DOHH2 (cell line): Measurements from ENCODE around the gene ZNF580.
A peak's percentile ranks its signal among the peaks of the same experiment; 100 is the strongest.

ENCODE experiments used
- H3F3A ChIP-seq: fragments of 200-600 bp; sonication (generic), shearing (Covaris generic); 2 replicates; pipeline ENCODE4 v1.6.0; 2016; ENCODE audit warnings: antibody characterized with exemption, mild to moderate bottlenecking; ENCODE audit not compliant: control insufficient read depth, insufficient read depth
- H3K27ac ChIP-seq: fragments of 200-600 bp; sonication (generic); 2 replicates; pipeline ENCODE4 v1.5.1; 2014; ENCODE audit warnings: low read depth, mild to moderate bottlenecking, low read length, moderate library complexity
- H3K27me3 ChIP-seq: fragments of 200-600 bp; sonication (generic); 2 replicates; pipeline ENCODE4 v1.6.1; 2014; ENCODE audit warnings: mild to moderate bottlenecking, low read length, mixed read lengths; ENCODE audit not compliant: control insufficient read depth
- H3K36me3 ChIP-seq: fragments of 200-600 bp; sonication (generic); 2 replicates; pipeline ENCODE4 v1.6.1; 2014; ENCODE audit warnings: mild to moderate bottlenecking, low read length, moderate library complexity, mixed read lengths; ENCODE audit not compliant: control insufficient read depth
- H3K4me1 ChIP-seq: fragments of 200-600 bp; sonication (generic); 2 replicates; pipeline ENCODE4 v1.6.1; 2014; ENCODE audit warnings: mild to moderate bottlenecking, low read length, mixed read lengths; ENCODE audit not compliant: control insufficient read depth
- H3K4me2 ChIP-seq: fragments of 200-600 bp; sonication (generic); 2 replicates; pipeline ENCODE4 v1.6.0; 2014; ENCODE audit warnings: mild to moderate bottlenecking, low read length, moderate library complexity
- H3K4me3 ChIP-seq: fragments of 200-600 bp; sonication (generic); 2 replicates; pipeline ENCODE4 v1.5.1; 2014; ENCODE audit warnings: mild to moderate bottlenecking, low read length, mixed read lengths
- H3K79me2 ChIP-seq: fragments of 200-600 bp; sonication (generic); 2 replicates; pipeline ENCODE4 v1.6.1; 2014; ENCODE audit warnings: mild to moderate bottlenecking, low read length, mixed read lengths; ENCODE audit not compliant: control insufficient read depth
- H3K9me2 ChIP-seq: fragments of 200-600 bp; sonication (generic); replicated peaks from 2 replicates; pipeline ENCODE4 v1.6.1; 2014; ENCODE audit warnings: mild to moderate bottlenecking, low read length, mixed read lengths; ENCODE audit not compliant: control insufficient read depth
- H3K9me3 ChIP-seq: fragments of 200-600 bp; sonication (generic); 2 replicates; pipeline ENCODE4 v1.6.1; 2014; ENCODE audit warnings: antibody characterized with exemption, low read length, mixed read lengths; ENCODE audit not compliant: control insufficient read depth, insufficient read depth
- H4K20me1 ChIP-seq: fragments of 200-600 bp; sonication (generic); 2 replicates; pipeline ENCODE4 v1.6.0; 2014; ENCODE audit warnings: low read depth, mild to moderate bottlenecking, antibody characterized with exemption, low read length, moderate library complexity; ENCODE audit not compliant: control insufficient read depth, insufficient read depth
- CTCF ChIP-seq: fragments of 200-600 bp; sonication (generic); IDR thresholded peaks from one replicate; pipeline ENCODE4 v1.5.1; 2014; ENCODE audit warnings: antibody characterized with exemption, mild to moderate bottlenecking, low read depth, low read length; ENCODE audit not compliant: poor library complexity, severe bottlenecking
- EZH2phosphoT487 ChIP-seq: fragments of 200-600 bp; sonication (generic); IDR thresholded peaks from 2 replicates; pipeline ENCODE4 v1.6.1; 2017; ENCODE audit warnings: borderline replicate concordance, mild to moderate bottlenecking, antibody characterized with exemption, low read length, moderate library complexity, mixed read lengths

ZNF580 gene

DNA sequence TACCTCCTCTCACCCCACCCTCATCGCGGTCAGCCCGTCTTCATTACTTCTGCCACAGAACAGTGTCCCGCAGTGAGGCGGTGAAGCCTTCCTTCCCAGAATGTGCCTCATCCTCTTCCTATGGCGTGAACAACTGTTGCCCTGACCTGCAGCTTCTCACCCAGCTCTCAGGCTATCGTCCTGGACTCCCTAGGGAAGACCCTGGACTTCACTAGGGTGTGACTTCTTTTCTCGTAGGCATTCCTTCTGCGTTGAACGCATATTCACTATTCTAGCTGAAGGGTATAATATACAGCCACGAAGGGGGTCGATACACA is 34.4 kb upstream of the ZNF580 start:
- Histone ChIP-seq H3K27me3 (no peaks in the 10 kb centered on the region), H3K27ac (peak overlapping the region; percentile 99), H3F3A (peaks cover 16% of the 10 kb centered on the region), H3K9me2 (no peaks in the 10 kb centered on the region), H3K36me3 (peaks cover 44% of the 10 kb centered on the region), H3K4me3 (peak overlapping the region; percentile 95), H3K9me3 (no peaks in the 10 kb centered on the region), H3K4me1 (peaks cover 38% of the 10 kb centered on the region), H3K4me2 (peak overlapping the region; percentile 96), H3K79me2 (peaks cover 58% of the 10 kb centered on the region), H4K20me1 (peaks cover 11% of the 10 kb centered on the region; the same call in 1 of the 2 replicates)
- TF ChIP-seq EZH2phosphoT487 (no peak), CTCF (no peak)

GRCh38 chr19:55606817-55607216 is 34.0 kb upstream of the ZNF580 start:
- no peak for TF ChIP-seq CTCF
- no peak for TF ChIP-seq EZH2phosphoT487
- Histone ChIP-seq H3K36me3 (peaks cover 44% of the 10 kb centered on the region), H3K4me2 (peak overlapping the region; percentile 96), H3K27ac (0 out of 2 replicates have a peak overlapping the region, but pooled peaks have one; percentile 99), H3K4me1 (peaks cover 38% of the 10 kb centered on the region), H3K79me2 (peaks cover 62% of the 10 kb centered on the region), H3K9me3 (no peaks in the 10 kb centered on the region), H3K9me2 (no peaks in the 10 kb centered on the region), H3K27me3 (no peaks in the 10 kb centered on the region), H4K20me1 (peaks cover 11% of the 10 kb centered on the region; the same call in 1 of the 2 replicates), H3F3A (peaks cover 12% of the 10 kb centered on the region), H3K4me3 (peak overlapping the region; percentile 95)

- Histone ChIP-seq H3K36me3 (peaks cover 44% of the 10 kb centered on the region), H3K9me2 (no peaks in the 10 kb centered on the region), H3K4me2 (no peak overlapping the region), H3K27me3 (no peaks in the 10 kb centered on the region), H3K9me3 (no peaks in the 10 kb centered on the region), H3K4me3 (no peak overlapping the region), H3K4me1 (peaks cover 31% of the 10 kb centered on the region), H3K79me2 (peaks cover 76% of the 10 kb centered on the region), H3K27ac (no peak overlapping the region), H3F3A (peaks cover 11% of the 10 kb centered on the region), H4K20me1 (peaks cover 11% of the 10 kb centered on the region; the same call in 1 of the 2 replicates)
- TF ChIP-seq EZH2phosphoT487: no peak
- no peak for TF ChIP-seq CTCF
Observed at GRCh38 chr19:55609326-55609725, 31.5 kb upstream of the ZNF580 start.
